Ishikawa (cell line): ENCODE measurements around the gene SH3RF3.

Source experiments
- CREB1 ChIP-seq: IDR thresholded peaks from 2 replicates; pipeline ENCODE4 v1.6.1; 2012; ENCODE audit warnings: low read depth
- EGR1 ChIP-seq: IDR thresholded peaks from 2 replicates; pipeline ENCODE4 v1.6.1; 2012
- EP300 ChIP-seq: IDR thresholded peaks from 2 replicates; pipeline ENCODE4 v1.6.1; 2012; ENCODE audit warnings: borderline replicate concordance
- RAD21 ChIP-seq: IDR thresholded peaks from 2 replicates; pipeline ENCODE4 v1.6.1; 2012; ENCODE audit warnings: low read depth
- TAF1 ChIP-seq: IDR thresholded peaks from 2 replicates; pipeline ENCODE4 v1.6.1; 2012; ENCODE audit warnings: low read depth, mild to moderate bottlenecking
- TCF12 ChIP-seq: IDR thresholded peaks from 2 replicates; pipeline ENCODE4 v1.6.1; 2012; ENCODE audit warnings: low read depth
- USF1 ChIP-seq: IDR thresholded peaks from 2 replicates; pipeline ENCODE4 v1.6.1; 2012

- no peak for TF ChIP-seq EGR1
- TF ChIP-seq USF1 = no peak
- no peak for TF ChIP-seq RAD21
- TF ChIP-seq EP300 = no peak
- TF ChIP-seq CREB1 = no peak
- TF ChIP-seq TCF12 = no peak
- TF ChIP-seq TAF1 = no peak
Measured at GRCh38 chr2:109139865-109140396, 10.9 kb downstream of the SH3RF3 start.
